ENCODE data around the gene TSHR. TPM values are rescaled to one million over a fixed set of nuclear protein-coding genes. Genes with fewer than 3 reads are reported as not detected.
A peak's percentile ranks its signal among the peaks of the same experiment; 100 is the strongest.

TSHR gene
- total RNA-seq, 2 donors from 2014 or later, result 0.23 to 0.36 TPM

DNA sequence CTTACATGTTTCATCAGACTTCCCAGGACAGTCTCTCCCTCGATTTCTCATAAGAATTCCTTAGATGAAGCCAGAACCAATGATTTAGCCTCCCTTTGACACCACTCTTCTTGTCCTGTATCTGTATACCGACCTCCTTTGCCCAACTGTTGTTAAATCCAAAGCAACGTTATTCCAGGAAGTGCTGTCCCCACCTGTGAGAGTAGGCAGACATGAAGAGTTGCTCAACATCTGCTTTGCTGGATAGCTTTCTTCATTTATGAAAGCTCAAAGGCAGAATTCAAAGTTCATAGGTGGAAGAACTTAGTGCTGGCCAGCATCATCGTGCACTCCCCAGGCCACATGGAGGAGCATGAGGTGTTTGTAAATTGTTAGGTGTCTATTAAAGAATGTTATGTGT lies 209.8 kb downstream of the TSHR start:
- intact Hi-C loops (cut with DNase I), result no loop called here
- H3K36me3 ChIP-seq, result no peaks in the 10 kb centered on the region
- H3K27me3 ChIP-seq (replicated peaks; ENCODE audit: insufficient read depth), result no peaks in the 10 kb centered on the region
- H3K27ac ChIP-seq, result no peak overlapping the region
- DNase-seq (ENCODE audit: low spot score), result no peak
- no peak overlapping the region for H3K4me3 ChIP-seq
- 58% methylated on average over 4 of the region's 4 CpGs for WGBS
- no peaks in the 10 kb centered on the region for H3K4me1 ChIP-seq (replicated peaks)
- no peaks in the 10 kb centered on the region for H3K9me3 ChIP-seq
- TF ChIP-seq, protein P1, sequence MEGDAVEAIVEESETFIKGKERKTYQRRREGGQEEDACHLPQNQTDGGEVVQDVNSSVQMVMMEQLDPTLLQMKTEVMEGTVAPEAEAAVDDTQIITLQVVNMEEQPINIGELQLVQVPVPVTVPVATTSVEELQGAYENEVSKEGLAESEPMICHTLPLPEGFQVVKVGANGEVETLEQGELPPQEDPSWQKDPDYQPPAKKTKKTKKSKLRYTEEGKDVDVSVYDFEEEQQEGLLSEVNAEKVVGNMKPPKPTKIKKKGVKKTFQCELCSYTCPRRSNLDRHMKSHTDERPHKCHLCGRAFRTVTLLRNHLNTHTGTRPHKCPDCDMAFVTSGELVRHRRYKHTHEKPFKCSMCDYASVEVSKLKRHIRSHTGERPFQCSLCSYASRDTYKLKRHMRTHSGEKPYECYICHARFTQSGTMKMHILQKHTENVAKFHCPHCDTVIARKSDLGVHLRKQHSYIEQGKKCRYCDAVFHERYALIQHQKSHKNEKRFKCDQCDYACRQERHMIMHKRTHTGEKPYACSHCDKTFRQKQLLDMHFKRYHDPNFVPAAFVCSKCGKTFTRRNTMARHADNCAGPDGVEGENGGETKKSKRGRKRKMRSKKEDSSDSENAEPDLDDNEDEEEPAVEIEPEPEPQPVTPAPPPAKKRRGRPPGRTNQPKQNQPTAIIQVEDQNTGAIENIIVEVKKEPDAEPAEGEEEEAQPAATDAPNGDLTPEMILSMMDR (IDR thresholded peaks at IDR 0.05), result no peak
- TF ChIP-seq POLR2AphosphoS5 (IDR thresholded peaks at IDR 0.05) (no peak), POLR2A (IDR thresholded peaks at IDR 0.05) (no peak)

DNA sequence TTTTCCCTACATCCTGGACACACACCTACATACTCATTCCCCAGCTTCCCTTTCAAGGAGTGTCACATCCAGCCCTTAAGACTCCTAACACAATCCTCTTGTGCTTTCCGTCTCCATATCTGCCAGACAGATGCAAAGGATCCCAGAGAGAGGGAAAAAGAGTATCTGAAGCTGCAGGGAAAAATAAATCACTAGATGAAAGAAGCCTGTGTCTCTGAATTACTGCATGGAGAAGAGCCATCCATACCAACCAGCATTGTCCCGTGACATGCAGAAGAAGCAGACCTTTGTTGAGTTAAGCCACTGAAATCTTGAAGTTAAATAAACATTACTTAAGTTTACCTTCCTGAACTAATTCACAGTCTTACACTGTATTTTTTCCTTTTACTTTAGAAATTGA lies 210.7 kb downstream of the TSHR start:
- WGBS, result 78% methylated on average over 2 of the region's 2 CpGs
- H3K4me1 ChIP-seq (replicated peaks), result no peaks in the 10 kb centered on the region

DNA sequence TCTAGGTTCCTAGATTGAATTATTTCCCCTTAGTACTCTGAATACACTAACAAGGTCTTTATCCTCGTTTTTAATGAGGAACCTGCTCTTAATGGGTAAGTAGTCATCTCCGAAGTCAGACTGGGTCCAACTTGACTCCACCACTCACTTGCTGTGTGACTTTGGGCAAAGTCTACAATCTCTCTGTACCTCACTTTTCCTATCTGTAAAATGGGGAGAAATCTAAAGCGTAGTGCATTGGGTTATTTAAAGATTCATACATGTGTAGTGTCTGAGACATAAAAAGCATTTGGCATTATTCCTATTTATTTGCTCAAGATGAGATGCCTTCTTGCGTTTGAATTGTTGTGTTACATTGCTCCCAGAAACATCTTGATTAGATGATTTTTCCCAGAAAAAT lies 213.8 kb downstream of the TSHR start:
- TF ChIP-seq, protein P1 (IDR thresholded peaks at IDR 0.05), result no peak
- no peak for TF ChIP-seq POLR2A (IDR thresholded peaks at IDR 0.05)
- TF ChIP-seq POLR2AphosphoS5 (IDR thresholded peaks at IDR 0.05), result no peak
- no peaks in the 10 kb centered on the region for H3K9me3 ChIP-seq
- 65% methylated on average over 4 of the region's 4 CpGs for WGBS
- no peaks in the 10 kb centered on the region for H3K4me1 ChIP-seq (replicated peaks)
- H3K4me3 ChIP-seq, result peak overlapping the region; percentile 43 to 47
- H3K27me3 ChIP-seq (replicated peaks; ENCODE audit: insufficient read depth), result no peaks in the 10 kb centered on the region
- peak overlapping the region; percentile 90 to 92 for H3K27ac ChIP-seq
- DNase-seq (ENCODE audit: low spot score), result no peak
- no peaks in the 10 kb centered on the region for H3K36me3 ChIP-seq
- intact Hi-C loops (cut with DNase I), result no loop called here

More for the DNA sequence above, 210.7 kb downstream of the TSHR start:
- no peak for DNase-seq (ENCODE audit: low spot score)
- no peaks in the 10 kb centered on the region for H3K27me3 ChIP-seq (replicated peaks; ENCODE audit: insufficient read depth)
- intact Hi-C loops (cut with DNase I), result no loop called here
- no peaks in the 10 kb centered on the region for H3K9me3 ChIP-seq
- TF ChIP-seq POLR2AphosphoS5 (IDR thresholded peaks at IDR 0.05), result no peak
- no peak for TF ChIP-seq POLR2A (IDR thresholded peaks at IDR 0.05)
- TF ChIP-seq, protein P1 (IDR thresholded peaks at IDR 0.05), result no peak
- no peak overlapping the region for H3K4me3 ChIP-seq
- H3K27ac ChIP-seq, result no peak overlapping the region
- H3K36me3 ChIP-seq, result no peaks in the 10 kb centered on the region

DNA sequence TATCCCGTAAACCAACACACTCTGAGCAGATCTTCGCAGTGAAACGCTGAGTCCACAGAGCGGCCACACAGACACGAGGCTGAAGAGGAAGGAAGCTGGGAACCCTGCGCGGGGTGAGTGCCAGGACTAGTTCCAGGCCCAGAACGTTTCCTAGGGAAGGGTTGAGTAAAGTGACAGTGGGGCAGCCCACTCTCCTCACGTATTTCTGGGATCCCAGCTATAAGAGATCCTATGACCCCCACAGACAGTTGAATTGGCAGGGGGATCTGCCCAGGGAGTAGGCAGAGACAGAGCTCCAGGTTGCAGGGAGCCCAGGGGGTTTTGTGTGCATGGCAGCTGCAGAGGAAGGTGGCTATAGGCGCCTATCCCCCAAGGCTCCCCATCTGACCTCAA lies 214.3 kb downstream of the TSHR start:
- intact Hi-C loops (cut with DNase I), result loop anchor here (5.0 to 10.0 kb wide), 2 partner anchors 172 to 215 kb away; partner anchors contain the start of gene TSHR

More for the DNA sequence above, 214.3 kb downstream of the TSHR start:
- H3K9me3 ChIP-seq, result no peaks in the 10 kb centered on the region
- H3K27me3 ChIP-seq (replicated peaks; ENCODE audit: insufficient read depth), result no peaks in the 10 kb centered on the region
- 1% methylated on average over 10 of the region's 10 CpGs for WGBS
- peak overlapping the region; percentile 43 to 47 for H3K4me3 ChIP-seq
- TF ChIP-seq POLR2A (IDR thresholded peaks at IDR 0.05), result no peak
- TF ChIP-seq, protein P1 (IDR thresholded peaks at IDR 0.05), result no peak
- peak; percentile 31 for DNase-seq (ENCODE audit: low spot score)
- no peaks in the 10 kb centered on the region for H3K36me3 ChIP-seq
- H3K27ac ChIP-seq, result peak overlapping the region; percentile 90 to 92
- H3K4me1 ChIP-seq (replicated peaks), result no peaks in the 10 kb centered on the region
